ENCODE data around the gene ZYG11A.

DNA sequence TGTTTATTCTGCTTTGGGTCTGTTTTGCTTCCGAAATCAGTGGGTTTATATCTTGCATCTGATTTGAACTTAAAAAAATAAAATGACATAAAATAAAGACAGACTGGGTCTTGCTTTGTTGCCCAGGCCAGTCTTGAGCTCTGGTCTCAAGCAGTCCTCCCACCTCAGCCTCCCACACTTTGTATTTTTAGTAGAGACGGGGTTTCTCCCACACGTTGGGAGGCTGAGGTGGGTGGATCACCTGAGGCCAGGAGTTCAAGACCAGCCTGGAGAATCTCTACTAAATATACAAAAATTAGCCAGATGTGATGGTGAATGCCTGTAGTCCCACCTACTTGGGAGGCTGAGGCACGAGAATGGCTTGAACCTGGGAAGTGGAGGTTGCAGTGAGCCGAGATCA is 5.9 kb downstream of the ZYG11A start:
- TF ChIP-seq, protein P1, sequence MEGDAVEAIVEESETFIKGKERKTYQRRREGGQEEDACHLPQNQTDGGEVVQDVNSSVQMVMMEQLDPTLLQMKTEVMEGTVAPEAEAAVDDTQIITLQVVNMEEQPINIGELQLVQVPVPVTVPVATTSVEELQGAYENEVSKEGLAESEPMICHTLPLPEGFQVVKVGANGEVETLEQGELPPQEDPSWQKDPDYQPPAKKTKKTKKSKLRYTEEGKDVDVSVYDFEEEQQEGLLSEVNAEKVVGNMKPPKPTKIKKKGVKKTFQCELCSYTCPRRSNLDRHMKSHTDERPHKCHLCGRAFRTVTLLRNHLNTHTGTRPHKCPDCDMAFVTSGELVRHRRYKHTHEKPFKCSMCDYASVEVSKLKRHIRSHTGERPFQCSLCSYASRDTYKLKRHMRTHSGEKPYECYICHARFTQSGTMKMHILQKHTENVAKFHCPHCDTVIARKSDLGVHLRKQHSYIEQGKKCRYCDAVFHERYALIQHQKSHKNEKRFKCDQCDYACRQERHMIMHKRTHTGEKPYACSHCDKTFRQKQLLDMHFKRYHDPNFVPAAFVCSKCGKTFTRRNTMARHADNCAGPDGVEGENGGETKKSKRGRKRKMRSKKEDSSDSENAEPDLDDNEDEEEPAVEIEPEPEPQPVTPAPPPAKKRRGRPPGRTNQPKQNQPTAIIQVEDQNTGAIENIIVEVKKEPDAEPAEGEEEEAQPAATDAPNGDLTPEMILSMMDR (IDR thresholded peaks at IDR 0.05), result no peak
- no peak for TF ChIP-seq POLR2A (IDR thresholded peaks at IDR 0.05)

Measured in prostate gland (tissue), 2 donors.